ENCODE measurements around the gene FLT3.

DNA sequence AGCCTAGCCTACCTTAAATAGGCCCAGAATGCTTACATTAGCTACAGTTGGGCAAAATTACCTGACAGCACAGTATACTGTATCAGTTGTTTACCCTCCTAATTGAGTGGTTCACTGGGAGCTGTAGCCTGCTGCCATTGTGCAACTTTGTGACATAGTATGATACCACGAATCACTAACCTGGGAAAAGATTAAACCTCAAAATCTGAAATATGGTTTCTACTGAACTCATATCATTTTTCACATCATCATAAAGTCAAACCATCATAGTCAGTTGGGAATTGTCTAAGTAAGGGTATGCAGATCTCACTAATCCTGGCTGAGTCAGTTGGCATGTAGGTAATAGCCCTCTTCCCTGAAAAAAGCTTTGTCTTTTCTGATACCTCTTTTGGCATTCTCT, 47.1 kb upstream of the FLT3 start:
- TF ChIP-seq, protein P1, sequence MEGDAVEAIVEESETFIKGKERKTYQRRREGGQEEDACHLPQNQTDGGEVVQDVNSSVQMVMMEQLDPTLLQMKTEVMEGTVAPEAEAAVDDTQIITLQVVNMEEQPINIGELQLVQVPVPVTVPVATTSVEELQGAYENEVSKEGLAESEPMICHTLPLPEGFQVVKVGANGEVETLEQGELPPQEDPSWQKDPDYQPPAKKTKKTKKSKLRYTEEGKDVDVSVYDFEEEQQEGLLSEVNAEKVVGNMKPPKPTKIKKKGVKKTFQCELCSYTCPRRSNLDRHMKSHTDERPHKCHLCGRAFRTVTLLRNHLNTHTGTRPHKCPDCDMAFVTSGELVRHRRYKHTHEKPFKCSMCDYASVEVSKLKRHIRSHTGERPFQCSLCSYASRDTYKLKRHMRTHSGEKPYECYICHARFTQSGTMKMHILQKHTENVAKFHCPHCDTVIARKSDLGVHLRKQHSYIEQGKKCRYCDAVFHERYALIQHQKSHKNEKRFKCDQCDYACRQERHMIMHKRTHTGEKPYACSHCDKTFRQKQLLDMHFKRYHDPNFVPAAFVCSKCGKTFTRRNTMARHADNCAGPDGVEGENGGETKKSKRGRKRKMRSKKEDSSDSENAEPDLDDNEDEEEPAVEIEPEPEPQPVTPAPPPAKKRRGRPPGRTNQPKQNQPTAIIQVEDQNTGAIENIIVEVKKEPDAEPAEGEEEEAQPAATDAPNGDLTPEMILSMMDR (IDR thresholded peaks at IDR 0.05): no peak
- TF ChIP-seq POLR2A (IDR thresholded peaks at IDR 0.05) (no peak), EP300 (IDR thresholded peaks at IDR 0.05) (no peak)
